Measurements from ENCODE around the gene HSD17B13. TPM values are rescaled to one million over a fixed set of nuclear protein-coding genes. Genes with fewer than 3 reads are reported as not detected.

HSD17B13 gene
- total and polyA plus RNA-seq, 2 donors (not counting 1 experiment from before 2014, with no cell fraction given) = 0.32 to 0.46 TPM

GRCh38 chr4:87270825-87271224 lies 51.9 kb downstream of the HSD17B13 start:
- ChIA-PET POLR2A (no interaction called here), CTCF (no interaction called here)
- Histone ChIP-seq H2AFZ (ENCODE audit: insufficient read depth, low read depth, low read length, poor library complexity, severe bottlenecking) (no peak overlapping the region), H3K9ac (ENCODE audit: low read length) (no peak overlapping the region), H3K4me2 (replicated peaks; ENCODE audit: low read depth, low read length, poor library complexity, severe bottlenecking) (no peak overlapping the region), H3K4me3 (ENCODE audit: control extremely low read depth in 1 of 5, extremely low read depth in 1 of 5, insufficient read depth in 1 of 5, low read depth in 2 of 5, low read length in 4 of 5) (no peak overlapping the region), H3K9me3 (ENCODE audit: control extremely low read depth in 1 of 3, control insufficient read depth in 2 of 3, insufficient read depth in 1 of 3, low read length in 2 of 3) (no peaks in the 10 kb centered on the region), H3K4me1 (ENCODE audit: control insufficient read depth in 2 of 2, insufficient read depth in 2 of 2, low read length in 2 of 2) (no peaks in the 10 kb centered on the region), H3K27ac (ENCODE audit: low read length in 2 of 2) (no peak overlapping the region), H3K27me3 (replicated peaks in 1 of 4; ENCODE audit: control extremely low read depth in 1 of 4, control insufficient read depth in 3 of 4, insufficient read depth in 4 of 4, low read length in 3 of 4) (peaks cover 0 to 3% (median 0%) of the 10 kb centered on the region in 4 experiments), H4K20me1 (ENCODE audit: control insufficient read depth, insufficient read depth, low read length, poor library complexity, severe bottlenecking) (no peaks in the 10 kb centered on the region), H3K79me2 (ENCODE audit: control insufficient read depth, insufficient read depth, low read length) (no peaks in the 10 kb centered on the region), H3K36me3 (replicated peaks in 1 of 2; ENCODE audit: control extremely low read depth in 1 of 2, control insufficient read depth in 1 of 2, extremely low read depth in 1 of 2, insufficient read depth in 2 of 2, low read length in 1 of 2) (no peaks in the 10 kb centered on the region)
- no peak for DNase-seq
- intact Hi-C loops (cut with micrococcal nuclease) = no loop called here
- H3K4me3 Mint-ChIP-seq = no peak overlapping the region
- TF ChIP-seq EZH2 (IDR thresholded peaks at IDR 0.05; ENCODE audit: borderline replicate concordance, insufficient read depth, low read depth, low read length, poor library complexity, severe bottlenecking) (no peak), CTCF (IDR thresholded peaks at IDR 0.05) (no peak)
- WGBS (ENCODE audit: insufficient coverage) = 74% methylated on average over 3 of the region's 7 CpGs
- H3K27me3 Mint-ChIP-seq = peaks cover 12% of the 10 kb centered on the region
- no peak for ATAC-seq (ENCODE audit: low read depth)
- no peaks in the 10 kb centered on the region for H3K4me1 Mint-ChIP-seq
- H3K9me3 Mint-ChIP-seq (ENCODE audit: insufficient read depth) = no peaks in the 10 kb centered on the region
- no peak overlapping the region for H3K27ac Mint-ChIP-seq

GRCh38 chr4:87270144-87270543 lies 52.5 kb downstream of the HSD17B13 start:
- Histone ChIP-seq H3K4me2 (replicated peaks; ENCODE audit: low read depth, low read length, poor library complexity, severe bottlenecking) (no peak overlapping the region), H3K79me2 (ENCODE audit: control insufficient read depth, insufficient read depth, low read length) (no peaks in the 10 kb centered on the region), H3K36me3 (replicated peaks in 1 of 2; ENCODE audit: control extremely low read depth in 1 of 2, control insufficient read depth in 1 of 2, extremely low read depth in 1 of 2, insufficient read depth in 2 of 2, low read length in 1 of 2) (no peaks in the 10 kb centered on the region), H3K4me1 (ENCODE audit: control insufficient read depth in 2 of 2, insufficient read depth in 2 of 2, low read length in 2 of 2) (no peaks in the 10 kb centered on the region), H3K9ac (ENCODE audit: low read length) (no peak overlapping the region), H3K27me3 (replicated peaks in 1 of 4; ENCODE audit: control extremely low read depth in 1 of 4, control insufficient read depth in 3 of 4, insufficient read depth in 4 of 4, low read length in 3 of 4) (peaks cover 0 to 3% (median 0%) of the 10 kb centered on the region in 4 experiments), H3K27ac (ENCODE audit: low read length in 2 of 2) (no peak overlapping the region), H3K9me3 (ENCODE audit: control extremely low read depth in 1 of 3, control insufficient read depth in 2 of 3, insufficient read depth in 1 of 3, low read length in 2 of 3) (no peaks in the 10 kb centered on the region), H3K4me3 (ENCODE audit: control extremely low read depth in 1 of 5, extremely low read depth in 1 of 5, insufficient read depth in 1 of 5, low read depth in 2 of 5, low read length in 4 of 5) (no peak overlapping the region), H2AFZ (ENCODE audit: insufficient read depth, low read depth, low read length, poor library complexity, severe bottlenecking) (no peak overlapping the region), H4K20me1 (ENCODE audit: control insufficient read depth, insufficient read depth, low read length, poor library complexity, severe bottlenecking) (no peaks in the 10 kb centered on the region)
- ATAC-seq (ENCODE audit: low read depth) = no peak
- Mint-ChIP-seq H3K27me3 (peaks cover 12% of the 10 kb centered on the region), H3K9me3 (ENCODE audit: insufficient read depth) (no peaks in the 10 kb centered on the region), H3K27ac (no peak overlapping the region), H3K4me3 (no peak overlapping the region), H3K4me1 (no peaks in the 10 kb centered on the region)
- no peak for DNase-seq
- TF ChIP-seq EZH2 (IDR thresholded peaks at IDR 0.05; ENCODE audit: borderline replicate concordance, insufficient read depth, low read depth, low read length, poor library complexity, severe bottlenecking) = no peak
- no peak for TF ChIP-seq CTCF (IDR thresholded peaks at IDR 0.05)
- intact Hi-C loops (cut with micrococcal nuclease) = no loop called here
- POLR2A ChIA-PET = no interaction called here
- no CpG with 5 or more reads among the region's 3 CpGs for WGBS (ENCODE audit: insufficient coverage)
- CTCF ChIA-PET = no interaction called here
